AG08395 (cell line): ENCODE results near the gene PNMA8A.
"Not testable (repeated sequence)": the region's sequence is repeated elsewhere in the genome, so short reads cannot be mapped to it uniquely, and the experiment has no call there.

Experiments used
- DNase-seq: peaks from one replicate; pipeline ENCODE4 v3.0.0; 2012; ENCODE audit warnings: mixed read lengths, low spot score

The PNMA8A gene

GRCh38 chr19:46463516-46463915, 7.8 kb downstream of the PNMA8A start:
- DNase-seq: no peak

- DNase-seq: no peak
Observed at GRCh38 chr19:46461537-46461936, 9.8 kb downstream of the PNMA8A start.

GRCh38 chr19:46460981-46461380, 10.4 kb downstream of the PNMA8A start:
- no peak for DNase-seq

- DNase-seq: no peak
Observed at GRCh38 chr19:46460055-46460454, 11.3 kb downstream of the PNMA8A start.

- DNase-seq: no peak
Observed at GRCh38 chr19:46456930-46457329, 14.4 kb downstream of the PNMA8A start.

GRCh38 chr19:46454244-46454643, 17.1 kb downstream of the PNMA8A start:
- no peak for DNase-seq

- no peak for DNase-seq
Observed at GRCh38 chr19:46453661-46454060, 17.7 kb downstream of the PNMA8A start.

GRCh38 chr19:46452186-46452585, 19.2 kb downstream of the PNMA8A start:
- DNase-seq: no peak

GRCh38 chr19:46451352-46451751, 20.0 kb downstream of the PNMA8A start:
- no peak for DNase-seq

- DNase-seq: no peak
Observed at GRCh38 chr19:46450737-46451136, 20.6 kb downstream of the PNMA8A start.

GRCh38 chr19:46449228-46449627, 22.1 kb downstream of the PNMA8A start:
- no peak for DNase-seq

- DNase-seq: no peak
Observed at GRCh38 chr19:46448601-46449000, 22.8 kb downstream of the PNMA8A start.

GRCh38 chr19:46447824-46448223, 23.5 kb downstream of the PNMA8A start:
- no peak for DNase-seq

- DNase-seq: no peak
Observed at GRCh38 chr19:46447006-46447405, 24.4 kb downstream of the PNMA8A start.

- no peak for DNase-seq
Observed at GRCh38 chr19:46446021-46446420, 25.3 kb downstream of the PNMA8A start.

GRCh38 chr19:46442808-46443450, 28.4 kb downstream of the PNMA8A start:
- peak; percentile 71 for DNase-seq

- DNase-seq: no peak
Observed at GRCh38 chr19:46441866-46442265, 29.5 kb downstream of the PNMA8A start.

- DNase-seq: not testable (repeated sequence)
Observed at GRCh38 chr19:46435689-46436088, 35.7 kb downstream of the PNMA8A start.

- DNase-seq: no peak
Observed at GRCh38 chr19:46435009-46435408, 36.4 kb downstream of the PNMA8A start.

- DNase-seq: not testable (repeated sequence)
Observed at GRCh38 chr19:46433470-46433869, 37.9 kb downstream of the PNMA8A start.

- no peak for DNase-seq
Observed at GRCh38 chr19:46431824-46432223, 39.5 kb downstream of the PNMA8A start.

GRCh38 chr19:46429999-46430398, 41.4 kb downstream of the PNMA8A start:
- no peak for DNase-seq

GRCh38 chr19:46428239-46429135, 42.9 kb downstream of the PNMA8A start, which contains the start of gene PNMA8C:
TSS of gene PNMA8C (minus strand) at chr19:46428936. CDS start at chr19:46428359, 577 bp downstream.
- peak; percentile 58 for DNase-seq
